Cardiac muscle cell (in vitro differentiated cells and primary cell): ENCODE data around the gene ZBTB48. TPM values are rescaled to one million over a fixed set of nuclear protein-coding genes. Genes with fewer than 3 reads are reported as not detected.

ENCODE experiments used
- DNase-seq, 2 donors: peaks; one replicate each; pipeline versions ENCODE4 v3.0.0 to v3.0.0-alpha.2; 2010 to 2017; ENCODE audit warnings: low read depth in 1 of 2, low spot score in 1 of 2
- H3K27ac ChIP-seq: fragments of 200-600 bp; sonication (generic); 2 replicates; pipeline ENCODE4 v1.5.1; 2016
- H3K27me3 ChIP-seq: fragments of 200-600 bp; sonication (generic); 2 replicates; pipeline ENCODE4 v1.6.0; 2016; ENCODE audit warnings: control low read depth
- H3K36me3 ChIP-seq: fragments of 200-600 bp; sonication (generic); 2 replicates; pipeline ENCODE4 v1.5.1; 2016; ENCODE audit warnings: control low read depth
- H3K4me1 ChIP-seq: fragments of 200-600 bp; sonication (generic); 2 replicates; pipeline ENCODE4 v1.8.1; 2017; ENCODE audit warnings: low read depth, mild to moderate bottlenecking, mixed run types
- H3K4me3 ChIP-seq: fragments of 200-600 bp; sonication (generic); 2 replicates; pipeline ENCODE4 v1.5.1; 2016; ENCODE audit warnings: mild to moderate bottlenecking
- H3K9me3 ChIP-seq: fragments of 200-600 bp; sonication (generic); 2 replicates; pipeline ENCODE4 v1.5.1; 2017; ENCODE audit warnings: low read depth, mild to moderate bottlenecking, control low read depth
- CTCF ChIP-seq: IDR thresholded peaks from 2 replicates; pipeline ENCODE4 v1.5.1; 2012; ENCODE audit warnings: low read depth, mild to moderate bottlenecking, low read length
- polyA plus RNA-seq: library from polyadenylated mRNA; unstranded; fragments of >200 nt; fragmentation: Nextera tagmentation; extraction: Ambion mirVana; gene quantifications from 2 replicates; pipeline ENCODE4 v1.2.1, GENCODE V29; 2016
- total RNA-seq: library from RNA; depleted of rRNA; stranded (reverse); fragments of >200 nt; gene quantifications from 2 replicates; pipeline ENCODE4 v1.2.3, GENCODE V29; 2016

ZBTB48 gene
- total RNA-seq: 38.5 and 46.3 TPM in 2 replicates
- 22.4 and 28.8 TPM in 2 replicates for polyA plus RNA-seq

DNA sequence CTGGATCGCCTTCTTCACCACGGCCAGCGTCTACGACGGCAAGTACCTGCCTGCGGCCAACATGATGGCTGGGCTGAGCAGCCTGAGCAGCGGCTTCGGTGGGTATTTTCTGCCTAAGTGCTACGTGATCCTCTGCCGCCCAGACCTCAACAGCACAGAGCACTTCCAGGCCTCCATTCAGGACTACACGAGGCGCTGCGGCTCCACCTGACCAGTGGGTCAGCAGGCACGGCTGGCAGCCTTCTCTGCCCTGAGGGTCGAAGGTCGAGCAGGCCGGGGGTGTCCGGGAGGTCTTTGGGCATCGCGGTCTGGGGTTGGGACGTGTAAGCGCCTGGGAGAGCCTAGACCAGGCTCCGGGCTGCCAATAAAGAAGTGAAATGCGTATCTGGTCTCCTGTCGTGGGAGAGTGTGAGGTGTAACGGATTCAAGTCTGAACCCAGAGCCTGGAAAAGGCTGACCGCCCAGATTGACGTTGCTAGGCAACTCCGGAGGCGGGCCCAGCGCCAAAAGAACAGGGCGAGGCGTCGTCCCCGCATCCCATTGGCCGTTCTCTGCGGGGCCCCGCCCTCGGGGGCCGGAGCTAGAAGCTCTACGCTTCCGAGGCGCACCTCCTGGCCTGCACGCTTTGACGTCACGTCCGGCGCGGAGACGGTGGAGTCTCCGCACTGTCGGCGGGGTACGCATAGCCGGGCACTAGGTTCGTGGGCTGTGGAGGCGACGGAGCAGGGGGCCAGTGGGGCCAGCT lies at the start of gene ZBTB48:
TSS of gene ZBTB48 (plus strand) at position 621 of the 745 bp plus-strand sequence. CDS start 616 bp downstream, outside the sequence.
- Histone ChIP-seq H3K9me3 (no peaks in the 10 kb centered on the region), H3K4me1 (peaks cover 19% of the 10 kb centered on the region), H3K4me3 (peak within 1 kb of the TSS; percentile 84), H3K27me3 (no peaks in the 10 kb centered on the region), H3K36me3 (no peaks in the 10 kb centered on the region), H3K27ac (peak within 1 kb of the TSS; percentile 91)
- peak; percentile 98 to 99 for DNase-seq
- no peak for TF ChIP-seq CTCF

- H3K4me3 ChIP-seq: no peak overlapping the region
- no peak for DNase-seq
- no peak for TF ChIP-seq CTCF
- H3K27me3 ChIP-seq: no peaks in the 10 kb centered on the region
- no peaks in the 10 kb centered on the region for H3K9me3 ChIP-seq
- H3K27ac ChIP-seq: no peak overlapping the region
- no peaks in the 10 kb centered on the region for H3K4me1 ChIP-seq
- H3K36me3 ChIP-seq: peaks cover 58% of the 10 kb centered on the region
Observed at GRCh38 chr1:6530504-6531160, 49.2 kb upstream of the ZBTB48 start.

DNA sequence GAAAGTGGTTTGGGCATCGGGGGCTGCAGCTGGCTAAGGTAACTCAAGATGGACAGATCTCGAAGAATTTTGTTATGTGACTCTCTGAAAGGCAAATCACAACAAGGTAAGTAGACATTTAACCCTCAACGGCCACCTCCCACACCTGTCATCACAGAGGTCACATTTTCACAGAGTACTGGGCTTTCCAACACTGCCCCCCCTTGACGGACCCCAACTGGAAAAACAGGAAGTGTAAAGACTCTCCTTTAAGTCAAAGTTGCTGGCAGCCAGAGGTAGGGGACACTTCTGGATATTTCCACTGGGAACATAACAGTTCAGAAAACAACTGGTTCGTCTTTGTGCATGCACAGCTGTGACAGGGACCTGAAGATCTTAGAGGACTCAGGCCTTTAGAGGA lies 47.8 kb upstream of the ZBTB48 start:
- no peak overlapping the region for H3K4me3 ChIP-seq
- peaks cover 50% of the 10 kb centered on the region for H3K36me3 ChIP-seq
- no peaks in the 10 kb centered on the region for H3K4me1 ChIP-seq
- DNase-seq: no peak
- no peak for TF ChIP-seq CTCF
- no peak overlapping the region for H3K27ac ChIP-seq
- no peaks in the 10 kb centered on the region for H3K9me3 ChIP-seq
- H3K27me3 ChIP-seq: no peaks in the 10 kb centered on the region

GRCh38 chr1:6534248-6534822 lies 45.5 kb upstream of the ZBTB48 start:
- Histone ChIP-seq H3K27me3 (no peaks in the 10 kb centered on the region), H3K36me3 (peaks cover 38% of the 10 kb centered on the region), H3K27ac (no peak overlapping the region), H3K4me1 (no peaks in the 10 kb centered on the region), H3K4me3 (no peak overlapping the region), H3K9me3 (no peaks in the 10 kb centered on the region)
- no peak for DNase-seq
- no peak for TF ChIP-seq CTCF

GRCh38 chr1:6535214-6535613 lies 44.6 kb upstream of the ZBTB48 start:
- TF ChIP-seq CTCF: no peak
- no peak for DNase-seq
- Histone ChIP-seq H3K36me3 (peaks cover 32% of the 10 kb centered on the region), H3K9me3 (no peaks in the 10 kb centered on the region), H3K27ac (no peak overlapping the region), H3K4me3 (no peak overlapping the region), H3K4me1 (no peaks in the 10 kb centered on the region), H3K27me3 (no peaks in the 10 kb centered on the region)
